OCI-LY1 (cell line): ENCODE results near the gene FIGLA.
A peak's percentile ranks its signal among the peaks of the same experiment; 100 is the strongest.

ENCODE experiments used
- H2AFZ ChIP-seq: fragments of 200-600 bp; sonication (generic), shearing (Covaris generic); 2 replicates; pipeline ENCODE4 v1.6.0; 2014; ENCODE audit warnings: antibody characterized with exemption, mild to moderate bottlenecking, low read length
- H3F3A ChIP-seq: fragments of 200-600 bp; sonication (generic), shearing (Covaris generic); 2 replicates; pipeline ENCODE4 v1.6.0; 2014; ENCODE audit warnings: mild to moderate bottlenecking, antibody characterized with exemption, low read length, moderate library complexity; ENCODE audit not compliant: insufficient read depth
- H3K27ac ChIP-seq: fragments of 200-600 bp; sonication (generic); 2 replicates; pipeline ENCODE4 v1.5.1; 2014; ENCODE audit warnings: low read length, mixed run types, mild to moderate bottlenecking, low read depth; ENCODE audit not compliant: poor library complexity, severe bottlenecking
- H3K27me3 ChIP-seq: fragments of 200-600 bp; sonication (generic); 2 replicates; pipeline ENCODE4 v1.6.0; 2014; ENCODE audit warnings: antibody characterized with exemption, mild to moderate bottlenecking, low read length, moderate library complexity; ENCODE audit not compliant: insufficient read depth
- H3K36me3 ChIP-seq: fragments of 200-600 bp; sonication (generic); 2 replicates; pipeline ENCODE4 v1.6.1; 2014; ENCODE audit warnings: mild to moderate bottlenecking, antibody characterized with exemption, low read length, moderate library complexity, mixed read lengths; ENCODE audit not compliant: insufficient read depth
- H3K4me1 ChIP-seq: fragments of 200-600 bp; sonication (generic); 2 replicates; pipeline ENCODE4 v1.5.1; 2014; ENCODE audit warnings: mild to moderate bottlenecking, low read length, moderate library complexity; ENCODE audit not compliant: insufficient read depth, severe bottlenecking
- H3K4me2 ChIP-seq: fragments of 200-600 bp; sonication (generic), shearing (Covaris generic); 2 replicates; pipeline ENCODE4 v1.6.1; 2014; ENCODE audit warnings: low read length
- H3K4me3 ChIP-seq: fragments of 200-600 bp; sonication (generic); 2 replicates; pipeline ENCODE4 v1.5.1; 2014; ENCODE audit warnings: low read length, low read depth, mild to moderate bottlenecking, mixed read lengths; ENCODE audit not compliant: poor library complexity, severe bottlenecking
- H3K79me2 ChIP-seq: fragments of 200-600 bp; shearing (Covaris generic); 2 replicates; pipeline ENCODE4 v1.6.1; 2016; ENCODE audit warnings: mixed run types, low read length, mixed read lengths; ENCODE audit not compliant: insufficient read depth
- H3K9ac ChIP-seq: fragments of 200-600 bp; sonication (generic), shearing (Covaris generic); 2 replicates; pipeline ENCODE4 v1.6.1; 2014; ENCODE audit warnings: mild to moderate bottlenecking, low read length, mixed read lengths
- H3K9me2 ChIP-seq: fragments of 200-600 bp; sonication (generic), shearing (Covaris generic); 2 replicates; pipeline ENCODE4 v1.6.1; 2014; ENCODE audit warnings: low read depth, mild to moderate bottlenecking, low read length, mixed read lengths
- H3K9me3 ChIP-seq: fragments of 200-600 bp; shearing (Covaris generic); 2 replicates; pipeline ENCODE4 v1.6.1; 2014; ENCODE audit warnings: low read length, mixed read lengths
- H4K20me1 ChIP-seq: fragments of 200-600 bp; sonication (generic), shearing (Covaris generic); 2 replicates; pipeline ENCODE4 v1.6.0; 2016; ENCODE audit warnings: mild to moderate bottlenecking, low read length; ENCODE audit not compliant: insufficient read depth
- CTCF ChIP-seq: fragments of 200-600 bp; sonication (generic), shearing (Covaris generic); IDR thresholded peaks from 2 replicates; pipeline ENCODE4 v1.5.1; 2017; ENCODE audit warnings: mild to moderate bottlenecking, antibody characterized with exemption, low read length, moderate library complexity, mixed read lengths
- EZH2 ChIP-seq: fragments of 200-600 bp; sonication (generic), shearing (Covaris generic); IDR thresholded peaks from 2 replicates; pipeline ENCODE4 v1.8.0; 2017; ENCODE audit warnings: borderline replicate concordance, mixed run types, mild to moderate bottlenecking, antibody characterized with exemption, low read length, moderate library complexity, mixed read lengths

The FIGLA gene

GRCh38 chr2:70789304-70790135 is 923 bp downstream of the FIGLA start:
- Histone ChIP-seq H3K36me3 (no peaks in the 10 kb centered on the region), H3K27me3 (no peaks in the 10 kb centered on the region), H3K4me3 (no peak overlapping the region), H3K9ac (no peak overlapping the region), H3K79me2 (no peaks in the 10 kb centered on the region), H3K4me2 (no peak overlapping the region), H3K9me3 (no peaks in the 10 kb centered on the region), H3K27ac (no peak overlapping the region), H3K9me2 (no peaks in the 10 kb centered on the region), H3F3A (no peaks in the 10 kb centered on the region), H4K20me1 (no peaks in the 10 kb centered on the region), H2AFZ (no peak overlapping the region), H3K4me1 (no peaks in the 10 kb centered on the region)
- TF ChIP-seq CTCF (peak; percentile 56), EZH2 (no peak)

- Histone ChIP-seq H3K79me2 (no peaks in the 10 kb centered on the region), H3K9me3 (no peaks in the 10 kb centered on the region), H3K9me2 (no peaks in the 10 kb centered on the region), H3K27me3 (no peaks in the 10 kb centered on the region), H3K4me1 (no peaks in the 10 kb centered on the region), H3K36me3 (no peaks in the 10 kb centered on the region), H3K27ac (no peak overlapping the region), H3F3A (no peaks in the 10 kb centered on the region), H2AFZ (no peak overlapping the region), H3K4me3 (no peak overlapping the region), H3K9ac (no peak overlapping the region), H4K20me1 (no peaks in the 10 kb centered on the region), H3K4me2 (no peak overlapping the region)
- TF ChIP-seq EZH2: no peak
- TF ChIP-seq CTCF: peak; percentile 51; the same call in 1 of the 2 replicates
These were observed 5.1 kb downstream of the FIGLA start for GRCh38 chr2:70785137-70785911.

- Histone ChIP-seq H3F3A (no peaks in the 10 kb centered on the region), H4K20me1 (no peaks in the 10 kb centered on the region), H3K9me2 (no peaks in the 10 kb centered on the region), H3K27ac (no peak overlapping the region), H2AFZ (no peak overlapping the region), H3K36me3 (no peaks in the 10 kb centered on the region), H3K79me2 (no peaks in the 10 kb centered on the region), H3K9ac (no peak overlapping the region), H3K9me3 (no peaks in the 10 kb centered on the region), H3K27me3 (no peaks in the 10 kb centered on the region), H3K4me2 (no peak overlapping the region), H3K4me3 (no peak overlapping the region), H3K4me1 (no peaks in the 10 kb centered on the region)
- TF ChIP-seq CTCF: no peak
- TF ChIP-seq EZH2: no peak
These were observed 6.1 kb downstream of the FIGLA start for GRCh38 chr2:70784320-70784719.
